H9 (cell line): Measurements from ENCODE around the gene KAT8. TPM values are rescaled to one million over a fixed set of nuclear protein-coding genes. Genes with fewer than 3 reads are reported as not detected.

ENCODE experiments used
- DNase-seq: peaks from one replicate; pipeline ENCODE4 v3.0.0-alpha.2; 2017
- H2AFZ ChIP-seq: one replicate; pipeline ENCODE4 v1.6.1; 2013; ENCODE audit warnings: mild to moderate bottlenecking, low read length, control low read depth, moderate library complexity
- H2AK5ac ChIP-seq: 2 replicates; pipeline ENCODE4 v1.6.1; 2013; ENCODE audit warnings: low read length, control low read depth, mixed read lengths; ENCODE audit not compliant: insufficient read length
- H2BK120ac ChIP-seq: one replicate; pipeline ENCODE4 v1.6.1; 2013; ENCODE audit warnings: low read depth, mild to moderate bottlenecking, low read length, control low read depth, inconsistent platforms; ENCODE audit not compliant: poor library complexity, severe bottlenecking
- H2BK12ac ChIP-seq: 2 replicates; pipeline ENCODE4 v1.6.1; 2013; ENCODE audit warnings: low read length, control low read depth, mixed read lengths, low read depth; ENCODE audit not compliant: insufficient read length
- H2BK15ac ChIP-seq: 2 replicates; pipeline ENCODE4 v1.6.1; 2013; ENCODE audit warnings: low read depth, low read length, control low read depth
- H2BK20ac ChIP-seq: one replicate; pipeline ENCODE4 v1.6.1; 2013; ENCODE audit warnings: low read depth, mild to moderate bottlenecking, low read length, control low read depth, inconsistent platforms; ENCODE audit not compliant: poor library complexity, severe bottlenecking
- H2BK5ac ChIP-seq: 2 replicates; pipeline ENCODE4 v1.6.1; 2013; ENCODE audit warnings: low read length, control low read depth, mixed read lengths; ENCODE audit not compliant: insufficient read length
- H3K14ac ChIP-seq: 2 replicates; pipeline ENCODE4 v1.6.1; 2013; ENCODE audit warnings: low read length, control low read depth; ENCODE audit not compliant: insufficient read depth
- H3K18ac ChIP-seq: 2 replicates; pipeline ENCODE4 v1.6.1; 2013; ENCODE audit warnings: low read depth, mild to moderate bottlenecking, mixed read lengths, low read length, control low read depth; ENCODE audit not compliant: insufficient read length
- H3K23ac ChIP-seq: 2 replicates; pipeline ENCODE4 v1.6.1; 2013; ENCODE audit warnings: low read length, control low read depth, mixed read lengths, low read depth; ENCODE audit not compliant: insufficient read length
- H3K23me2 ChIP-seq: 2 replicates; pipeline ENCODE4 v1.6.1; 2013; ENCODE audit warnings: low read depth, mild to moderate bottlenecking, mixed read lengths, low read length, control low read depth; ENCODE audit not compliant: insufficient read length, poor library complexity, severe bottlenecking
- H3K27ac ChIP-seq: 2 replicates; pipeline ENCODE4 v1.5.1; 2013; ENCODE audit warnings: low read length, control low read depth, mixed read lengths, low read depth; ENCODE audit not compliant: insufficient read length
- H3K27me3 ChIP-seq: 2 replicates; pipeline ENCODE4 v1.6.1; 2013; ENCODE audit warnings: low read length, control low read depth, inconsistent platforms; ENCODE audit not compliant: insufficient read depth
- H3K4ac ChIP-seq: 2 replicates; pipeline ENCODE4 v1.6.1; 2013; ENCODE audit warnings: low read depth, mild to moderate bottlenecking, control low read depth, inconsistent platforms, low read length, moderate library complexity
- H3K4me1 ChIP-seq: 2 replicates; pipeline ENCODE4 v1.6.1; 2013; ENCODE audit warnings: low read length, control low read depth, inconsistent platforms; ENCODE audit not compliant: insufficient read depth
- H3K4me2 ChIP-seq: 2 replicates; pipeline ENCODE4 v1.6.1; 2013; ENCODE audit warnings: low read length, control low read depth, mixed read lengths; ENCODE audit not compliant: insufficient read length, insufficient read depth
- H3K56ac ChIP-seq: 2 replicates; pipeline ENCODE4 v1.6.1; 2013; ENCODE audit warnings: low read depth, mild to moderate bottlenecking, mixed read lengths, low read length, control low read depth; ENCODE audit not compliant: insufficient read length
- H3K79me1 ChIP-seq: 2 replicates; pipeline ENCODE4 v1.6.1; 2013; ENCODE audit warnings: low read depth, mild to moderate bottlenecking, moderate library complexity, low read length, control low read depth, inconsistent platforms; ENCODE audit not compliant: insufficient read depth, poor library complexity, severe bottlenecking
- H3K79me2 ChIP-seq: 2 replicates; pipeline ENCODE4 v1.6.1; 2013; ENCODE audit warnings: low read length, control low read depth, inconsistent platforms; ENCODE audit not compliant: insufficient read depth
- H3K9ac ChIP-seq: 2 replicates; pipeline ENCODE4 v1.6.1; 2013; ENCODE audit warnings: low read length, control low read depth, mixed read lengths; ENCODE audit not compliant: insufficient read length; ENCODE audit errors: extremely low read depth
- H3K9me3 ChIP-seq: one replicate; pipeline ENCODE4 v1.6.1; 2013; ENCODE audit warnings: low read depth, low read length, inconsistent platforms; ENCODE audit not compliant: control insufficient read depth
- H3T11ph ChIP-seq: one replicate; pipeline ENCODE4 v1.6.1; 2013; ENCODE audit warnings: mild to moderate bottlenecking, low read length, control low read depth, inconsistent platforms
- H4K20me1 ChIP-seq: one replicate; pipeline ENCODE4 v1.6.1; 2013; ENCODE audit not compliant: control insufficient read depth, insufficient read length, insufficient read depth
- H4K5ac ChIP-seq: 2 replicates; pipeline ENCODE4 v1.6.1; 2013; ENCODE audit warnings: low read depth, mild to moderate bottlenecking, mixed read lengths, low read length, control low read depth; ENCODE audit not compliant: insufficient read length
- H4K8ac ChIP-seq: replicated peaks from 2 replicates; pipeline ENCODE4 v1.6.1; 2013; ENCODE audit warnings: low read length, control low read depth, mixed read lengths, low read depth; ENCODE audit not compliant: insufficient read length
- H4K91ac ChIP-seq: 2 replicates; pipeline ENCODE4 v1.6.1; 2013; ENCODE audit warnings: low read depth, mild to moderate bottlenecking, moderate library complexity, mixed read lengths, low read length, control low read depth; ENCODE audit not compliant: insufficient read length
- H3K27ac Mint-ChIP-seq, 3 experiments: 2 replicates in 2 of 3; 3 replicates in 1 of 3; pipeline ENCODE4 v1.8.0; 2020 to 2021; ENCODE audit warnings: mixed read lengths in 3 of 3, mild to moderate bottlenecking in 1 of 3, moderate library complexity in 1 of 3
- H3K27me3 Mint-ChIP-seq: 2 replicates; pipeline ENCODE4 v1.8.0; 2021; ENCODE audit warnings: low read depth, mild to moderate bottlenecking, moderate library complexity, mixed read lengths
- H3K36me3 Mint-ChIP-seq, 3 experiments: 2 replicates in 2 of 3; 3 replicates in 1 of 3; pipeline ENCODE4 v1.8.0; 2020 to 2021; ENCODE audit warnings: low read depth in 3 of 3, mixed read lengths in 3 of 3; ENCODE audit not compliant: insufficient read depth in 1 of 3
- H3K4me1 Mint-ChIP-seq, 2 experiments: 2 replicates each; pipeline ENCODE4 v1.8.0; 2020; ENCODE audit warnings: mixed read lengths in 2 of 2
- H3K4me3 Mint-ChIP-seq, 2 experiments: 2 replicates in 1 of 2; 3 replicates in 1 of 2; pipeline ENCODE4 v1.8.0; 2020 to 2021; ENCODE audit warnings: mild to moderate bottlenecking in 2 of 2, mixed read lengths in 2 of 2, moderate library complexity in 1 of 2
- H3K9me3 Mint-ChIP-seq, 2 experiments: 2 replicates in 1 of 2; 3 replicates in 1 of 2; pipeline ENCODE4 v1.8.0; 2020; ENCODE audit warnings: mild to moderate bottlenecking in 2 of 2, mixed read lengths in 2 of 2, moderate library complexity in 1 of 2
- CTCF ChIP-seq: fragments of 200-600 bp; sonication (generic); conservative IDR thresholded peaks from 3 replicates; pipeline ENCODE4 v1.8.0; 2021; ENCODE audit warnings: antibody characterized with exemption, mild to moderate bottlenecking
- WGBS: extraction: QIAGEN DNeasy Blood & Tissue Kit; methylation state at CpG from one replicate; pipeline ENCODE4 v1.1.7; 2013; ENCODE audit warnings: missing lambda C conversion rate, low lambda C conversion rate, mixed read lengths; ENCODE audit not compliant: insufficient read length; ENCODE audit errors: extremely low coverage; 5-methylcytosine and 5-hydroxymethylcytosine counted together
- total RNA-seq: library from RNA; stranded (reverse); gene quantifications from 2 replicates; pipeline ENCODE4 v1.2.1, GENCODE V29; 2021

The KAT8 gene
- total RNA-seq, 1 experiment from 2014 or later, result 52.1 TPM

- H3K4me1 ChIP-seq, result peaks cover 18% of the 10 kb centered on the region; the same call in 1 of the 2 replicates
- no peak overlapping the region for H3K23ac ChIP-seq
- no CpG with 5 or more reads among the region's 6 CpGs for WGBS
- H3K4me3 Mint-ChIP-seq, result peak overlapping the region; percentile 81 to 92
- H3K9ac ChIP-seq, result no peak overlapping the region
- peaks cover 46 to 54% of the 10 kb centered on the region in 2 experiments for H3K4me1 Mint-ChIP-seq
- H2BK12ac ChIP-seq, result no peak overlapping the region
- H4K5ac ChIP-seq, result no peak overlapping the region
- no peak overlapping the region for H2AFZ ChIP-seq
- no peak overlapping the region for H2BK20ac ChIP-seq
- no peaks in the 10 kb centered on the region for H3K27me3 ChIP-seq
- peak overlapping the region; percentile 38 for H3K4me2 ChIP-seq
- H2BK15ac ChIP-seq, result no peak overlapping the region
- no peaks in the 10 kb centered on the region for H4K20me1 ChIP-seq
- peaks cover 5% of the 10 kb centered on the region for H3K79me1 ChIP-seq
- H2BK5ac ChIP-seq, result no peak overlapping the region
- no peak overlapping the region for H3K18ac ChIP-seq
- no peak overlapping the region for H2AK5ac ChIP-seq
- no peak overlapping the region for H3K56ac ChIP-seq
- TF ChIP-seq CTCF, result no peak
- peak overlapping the region; percentile 50 to 88 (median 78); a peak in 4 of 7 replicates for H3K27ac Mint-ChIP-seq
- no peak overlapping the region for H3T11ph ChIP-seq
- H3K9me3 Mint-ChIP-seq, result no peaks in the 10 kb centered on the region; a peak in 1 of 5 replicates
- H4K91ac ChIP-seq, result no peak overlapping the region
- DNase-seq, result no peak
- no peaks in the 10 kb centered on the region for H3K27me3 Mint-ChIP-seq
- peaks cover 5% of the 10 kb centered on the region for H3K23me2 ChIP-seq
- H3K9me3 ChIP-seq, result no peaks in the 10 kb centered on the region
- peaks cover 27 to 38% (median 34%) of the 10 kb centered on the region in 3 experiments for H3K36me3 Mint-ChIP-seq
- H4K8ac ChIP-seq, result no peak overlapping the region
- no peak overlapping the region for H3K14ac ChIP-seq
- H2BK120ac ChIP-seq, result no peak overlapping the region
- H3K4ac ChIP-seq, result no peak overlapping the region; the same call in 1 of the 2 replicates
- no peak overlapping the region for H3K27ac ChIP-seq
- H3K79me2 ChIP-seq, result peaks cover 4% of the 10 kb centered on the region; the same call in 1 of the 2 replicates
These were observed 15.6 kb downstream of the KAT8 start for GRCh38 chr16:31133046-31133501.
